Measurements from ENCODE around the gene ELP2. TPM values are rescaled to one million over a fixed set of nuclear protein-coding genes. Genes with fewer than 3 reads are reported as not detected.

ELP2 gene
- total RNA-seq, 2 experiments from 2014 or later = 40.3 to 50.5 TPM

- Histone ChIP-seq H3K4me1 (ENCODE audit: insufficient read depth, low read length, poor library complexity, severe bottlenecking) (peaks cover 35% of the 10 kb centered on the region), H2AFZ (ENCODE audit: low read length) (no peak overlapping the region), H3K79me2 (ENCODE audit: insufficient read depth, low read depth, low read length) (no peaks in the 10 kb centered on the region), H4K20me1 (ENCODE audit: insufficient read depth, low read length) (no peaks in the 10 kb centered on the region), H3K27ac (ENCODE audit: low read depth, low read length, poor library complexity, severe bottlenecking) (peak overlapping the region; percentile 88), H3K4me2 (ENCODE audit: low read length) (peak overlapping the region; percentile 72), H3K9me2 (ENCODE audit: insufficient read depth, low read length) (no peaks in the 10 kb centered on the region), H3K9me3 (ENCODE audit: low read length) (no peaks in the 10 kb centered on the region), H3K36me3 (ENCODE audit: insufficient read depth, low read length) (peaks cover 86% of the 10 kb centered on the region), H3K4me3 (ENCODE audit: low read depth, low read length, poor library complexity, severe bottlenecking) (peak overlapping the region; percentile 53)
- intact Hi-C loops (cut with micrococcal nuclease; ENCODE audit: unreplicated experiment) = no loop called here
- POLR2A ChIA-PET = interaction anchor here (0.7 to 1.6 kb wide), 6 partner anchors 9 to 144 kb away, joined by 3 to 6 read pairs (median 4); no protein-coding TSS in a partner anchor
- CTCF ChIA-PET (ENCODE audit: unreplicated experiment) = no interaction called here
- TF ChIP-seq CTCF (conservative IDR thresholded peaks at IDR 0.05; ENCODE audit: low read length) = no peak
- no peak for TF ChIP-seq EZH2phosphoT487 (IDR thresholded peaks at IDR 0.05; ENCODE audit: borderline replicate concordance, low read depth, low read length)
- no TSS peak for BruUV-seq (replicated peaks)
- DNase-seq (ENCODE audit: low spot score) = peak; percentile 73
Observed at GRCh38 chr18:36149514-36150289, 20.0 kb downstream of the ELP2 start.

- no peaks in the 10 kb centered on the region for H3K79me2 ChIP-seq (ENCODE audit: insufficient read depth, low read depth, low read length)
- H2AFZ ChIP-seq (ENCODE audit: low read length) = no peak overlapping the region
- BruUV-seq (replicated peaks) = no TSS peak
- H3K9me2 ChIP-seq (ENCODE audit: insufficient read depth, low read length) = no peaks in the 10 kb centered on the region
- H3K4me3 ChIP-seq (ENCODE audit: low read depth, low read length, poor library complexity, severe bottlenecking) = no peak overlapping the region
- no peaks in the 10 kb centered on the region for H3K9me3 ChIP-seq (ENCODE audit: low read length)
- no peak for DNase-seq (ENCODE audit: low spot score)
- no peak overlapping the region for H3K27ac ChIP-seq (ENCODE audit: low read depth, low read length, poor library complexity, severe bottlenecking)
- peaks cover 28% of the 10 kb centered on the region for H3K4me1 ChIP-seq (ENCODE audit: insufficient read depth, low read length, poor library complexity, severe bottlenecking)
- CTCF ChIA-PET (ENCODE audit: unreplicated experiment) = no interaction called here
- intact Hi-C loops (cut with micrococcal nuclease; ENCODE audit: unreplicated experiment) = no loop called here
- H4K20me1 ChIP-seq (ENCODE audit: insufficient read depth, low read length) = no peaks in the 10 kb centered on the region
- TF ChIP-seq CTCF (conservative IDR thresholded peaks at IDR 0.05; ENCODE audit: low read length) = no peak
- TF ChIP-seq EZH2phosphoT487 (IDR thresholded peaks at IDR 0.05; ENCODE audit: borderline replicate concordance, low read depth, low read length) = no peak
- POLR2A ChIA-PET = no interaction called here
- peaks cover 84% of the 10 kb centered on the region for H3K36me3 ChIP-seq (ENCODE audit: insufficient read depth, low read length)
- H3K4me2 ChIP-seq (ENCODE audit: low read length) = no peak overlapping the region
Observed at GRCh38 chr18:36152781-36153180, 23.1 kb downstream of the ELP2 start.

- Histone ChIP-seq H3K36me3 (ENCODE audit: insufficient read depth, low read length) (peaks cover 84% of the 10 kb centered on the region), H3K4me1 (ENCODE audit: insufficient read depth, low read length, poor library complexity, severe bottlenecking) (peaks cover 29% of the 10 kb centered on the region), H3K4me2 (ENCODE audit: low read length) (no peak overlapping the region), H2AFZ (ENCODE audit: low read length) (no peak overlapping the region), H3K4me3 (ENCODE audit: low read depth, low read length, poor library complexity, severe bottlenecking) (no peak overlapping the region), H3K27ac (ENCODE audit: low read depth, low read length, poor library complexity, severe bottlenecking) (no peak overlapping the region), H3K79me2 (ENCODE audit: insufficient read depth, low read depth, low read length) (no peaks in the 10 kb centered on the region), H3K9me3 (ENCODE audit: low read length) (no peaks in the 10 kb centered on the region), H4K20me1 (ENCODE audit: insufficient read depth, low read length) (no peaks in the 10 kb centered on the region), H3K9me2 (ENCODE audit: insufficient read depth, low read length) (no peaks in the 10 kb centered on the region)
- BruUV-seq (replicated peaks) = no TSS peak
- ChIA-PET POLR2A (no interaction called here), CTCF (ENCODE audit: unreplicated experiment) (no interaction called here)
- intact Hi-C loops (cut with micrococcal nuclease; ENCODE audit: unreplicated experiment) = no loop called here
- no peak for TF ChIP-seq CTCF (conservative IDR thresholded peaks at IDR 0.05; ENCODE audit: low read length)
- no peak for TF ChIP-seq EZH2phosphoT487 (IDR thresholded peaks at IDR 0.05; ENCODE audit: borderline replicate concordance, low read depth, low read length)
- DNase-seq (ENCODE audit: low spot score) = no peak
Observed at GRCh38 chr18:36153203-36153602, 23.5 kb downstream of the ELP2 start.

All from OCI-LY7 (cell line).